ENCODE data around the gene SHLD2. TPM values are rescaled to one million over a fixed set of nuclear protein-coding genes. Genes with fewer than 3 reads are reported as not detected.
"Not testable (repeated sequence)": the region's sequence is repeated elsewhere in the genome, so short reads cannot be mapped to it uniquely, and the experiment has no call there.

SHLD2 gene
- total RNA-seq, 4 donors from 2014 or later: 17.1 to 61.6 (median 30.2) TPM

- intact Hi-C loops (cut with DNase I; ENCODE audit: low total_unique reads): no loop called here
- H3K27ac ChIP-seq: no peak overlapping the region
- DNase-seq: no peak
- TF ChIP-seq CTCF (IDR thresholded peaks at IDR 0.05): no peak
- TF ChIP-seq POLR2A (IDR thresholded peaks at IDR 0.05): no peak
- H3K9me3 ChIP-seq: no peaks in the 10 kb centered on the region
- H3K4me1 ChIP-seq: no peaks in the 10 kb centered on the region
- no peak overlapping the region for H3K4me3 ChIP-seq
- no peaks in the 10 kb centered on the region for H3K36me3 ChIP-seq
- no peaks in the 10 kb centered on the region for H3K27me3 ChIP-seq
Measured at GRCh38 chr10:87066178-87066577, 28.8 kb upstream of the SHLD2 start.

- H3K4me3 ChIP-seq: no peak overlapping the region
- DNase-seq: no peak
- no peaks in the 10 kb centered on the region for H3K36me3 ChIP-seq
- TF ChIP-seq CTCF (IDR thresholded peaks at IDR 0.05): no peak
- TF ChIP-seq POLR2A (IDR thresholded peaks at IDR 0.05): no peak
- H3K4me1 ChIP-seq: no peaks in the 10 kb centered on the region
- no peaks in the 10 kb centered on the region for H3K9me3 ChIP-seq
- intact Hi-C loops (cut with DNase I; ENCODE audit: low total_unique reads): no loop called here
- no peak overlapping the region for H3K27ac ChIP-seq
- no peaks in the 10 kb centered on the region for H3K27me3 ChIP-seq
Measured at GRCh38 chr10:87066865-87067264, 28.1 kb upstream of the SHLD2 start.

- Histone ChIP-seq H3K9me3 (no peaks in the 10 kb centered on the region), H3K27me3 (no peaks in the 10 kb centered on the region), H3K4me1 (no peaks in the 10 kb centered on the region), H3K4me3 (no peak overlapping the region), H3K27ac (no peak overlapping the region), H3K36me3 (no peaks in the 10 kb centered on the region)
- intact Hi-C loops (cut with DNase I; ENCODE audit: low total_unique reads): no loop called here
- no peak for TF ChIP-seq POLR2A (IDR thresholded peaks at IDR 0.05)
- no peak for TF ChIP-seq CTCF (IDR thresholded peaks at IDR 0.05)
- DNase-seq: no peak
Measured at GRCh38 chr10:87068281-87068680, 26.7 kb upstream of the SHLD2 start.

- intact Hi-C loops (cut with DNase I; ENCODE audit: low total_unique reads): no loop called here
- Histone ChIP-seq H3K4me3 (no peak overlapping the region), H3K27ac (no peak overlapping the region), H3K36me3 (no peaks in the 10 kb centered on the region), H3K27me3 (no peaks in the 10 kb centered on the region), H3K4me1 (no peaks in the 10 kb centered on the region), H3K9me3 (no peaks in the 10 kb centered on the region)
- TF ChIP-seq POLR2A (IDR thresholded peaks at IDR 0.05): no peak
- no peak for TF ChIP-seq CTCF (IDR thresholded peaks at IDR 0.05)
- DNase-seq: no peak
Measured at GRCh38 chr10:87072449-87072848, 22.6 kb upstream of the SHLD2 start.

- H3K27me3 ChIP-seq; intact Hi-C loops (cut with DNase I; ENCODE audit: low total_unique reads); DNase-seq; H3K4me3 ChIP-seq; H3K4me1 ChIP-seq; H3K27ac ChIP-seq; H3K36me3 ChIP-seq; H3K9me3 ChIP-seq: not testable (repeated sequence)
Measured at GRCh38 chr10:87076421-87076820, 18.6 kb upstream of the SHLD2 start.

Measured in uterus (tissue), 4 donors.